Esophagus muscularis mucosa (tissue), 4 donors: Measurements from ENCODE around the gene IWS1.

ENCODE experiments used
- CTCF ChIP-seq, 3 experiments: fragments of 200-600 bp in 2 of 3; fragments of 450-650 bp in 1 of 3; sonication (generic) in 2 of 3; IDR thresholded peaks; one replicate each; pipeline ENCODE4 v1.5.1; 2017 to 2019; ENCODE audit warnings: antibody characterized with exemption in 3 of 3, mild to moderate bottlenecking in 2 of 3, moderate library complexity in 1 of 3
- EP300 ChIP-seq: sonication (generic); formaldehyde crosslinking; IDR thresholded peaks from one replicate; pipeline ENCODE4 v1.6.1; 2017; ENCODE audit warnings: antibody characterized with exemption
- POLR2A ChIP-seq: fragments of 450-650 bp; IDR thresholded peaks from one replicate; pipeline ENCODE4 v1.6.1; 2017; ENCODE audit warnings: antibody characterized with exemption, moderate library complexity, mild to moderate bottlenecking, low read depth
- POLR2AphosphoS5 ChIP-seq, 2 donors: sonication (generic); formaldehyde crosslinking; IDR thresholded peaks; one replicate each; pipeline ENCODE4 v1.6.1; 2017; ENCODE audit warnings: antibody characterized with exemption in 2 of 2

- TF ChIP-seq CTCF (IDR thresholded peaks at IDR 0.05): no peak
- TF ChIP-seq POLR2A: no peak
- no peak for TF ChIP-seq EP300
- TF ChIP-seq POLR2AphosphoS5 (IDR thresholded peaks at IDR 0.05): no peak
These were observed 20.5 kb upstream of the IWS1 start for GRCh38 chr2:127546797-127547196.
